Endometrial microvascular endothelial cells (primary cell): ENCODE measurements around the gene PIGR. TPM values are rescaled to one million over a fixed set of nuclear protein-coding genes. Genes with fewer than 3 reads are reported as not detected.
"Not testable (repeated sequence)": the region's sequence is repeated elsewhere in the genome, so short reads cannot be mapped to it uniquely, and the experiment has no call there.

Experiments used
- in situ Hi-C: cut with HindIII; loops from 2 replicates; pipeline ENCODE4 v1.10.0; 2017; ENCODE audit warnings: low sequenced_read_pairs, low pct_unique_long_range_greater_than_20kb; ENCODE audit errors: inconsistent ontology term
- total RNA-seq: library from RNA; depleted of rRNA; stranded (reverse); fragments of >200 nt; gene quantifications from one replicate; pipeline ENCODE4 v1.2.3, GENCODE V29; 2015; ENCODE audit errors: inconsistent ontology term

Gene PIGR
- total RNA-seq, 1 donor from 2014 or later, result not detected

DNA sequence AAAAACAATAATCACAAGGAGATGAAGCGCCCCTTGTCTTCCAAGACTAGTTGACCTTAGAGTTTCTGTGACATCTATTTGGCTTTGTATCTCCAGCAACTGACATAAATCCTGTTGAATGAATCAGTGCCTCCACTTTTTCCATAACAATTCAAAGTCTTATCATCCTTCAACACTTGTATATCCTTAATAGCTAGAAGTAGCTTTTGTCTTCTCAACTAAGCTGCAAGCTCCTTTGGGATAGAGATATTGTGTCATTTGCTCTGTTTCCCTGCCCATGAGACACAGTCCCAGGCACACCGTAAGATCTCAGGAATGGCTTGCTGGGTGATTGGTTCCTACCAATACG lies 5.7 kb downstream of the PIGR start:
- in situ Hi-C loops, result no loop called here

DNA sequence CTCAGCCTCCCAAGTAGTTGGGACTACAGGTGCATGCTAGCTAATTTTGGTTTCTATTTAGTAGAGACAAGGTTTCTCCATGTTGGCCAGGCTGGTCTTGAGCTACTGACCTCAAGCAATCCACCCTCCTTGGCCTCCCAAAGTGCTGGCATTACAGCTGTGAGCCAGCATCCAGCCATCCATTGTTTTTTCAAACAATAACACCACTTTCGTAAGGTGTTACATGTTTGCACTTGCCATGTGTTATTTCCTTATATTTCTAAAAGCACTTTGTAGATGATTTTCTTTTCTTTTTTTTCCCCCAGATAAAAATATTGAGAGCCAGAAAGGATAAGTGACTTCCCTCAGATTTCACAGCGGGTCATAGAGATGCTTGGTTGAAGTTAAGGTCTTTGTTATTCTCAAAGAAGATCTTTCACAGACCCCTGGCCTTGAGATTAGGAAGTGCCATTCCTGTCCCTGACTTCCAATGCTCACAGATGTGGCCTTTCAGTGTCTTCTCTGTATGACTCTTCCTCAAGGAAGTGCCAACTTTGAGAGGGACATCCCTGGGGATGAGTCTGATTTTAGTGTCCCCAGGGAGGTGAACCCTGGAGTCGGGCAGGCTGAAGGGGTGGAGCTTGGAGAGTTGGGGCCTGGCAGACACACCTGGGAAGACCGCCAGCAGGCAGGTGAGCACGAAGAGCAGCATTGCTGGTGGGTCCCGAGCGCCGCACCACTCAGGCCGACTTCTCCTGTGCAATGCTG lies 6.3 kb downstream of the PIGR start:
- in situ Hi-C loops, result no loop called here

GRCh38 chr1:206939131-206939530 lies 7.1 kb downstream of the PIGR start:
- in situ Hi-C loops, result no loop called here

DNA sequence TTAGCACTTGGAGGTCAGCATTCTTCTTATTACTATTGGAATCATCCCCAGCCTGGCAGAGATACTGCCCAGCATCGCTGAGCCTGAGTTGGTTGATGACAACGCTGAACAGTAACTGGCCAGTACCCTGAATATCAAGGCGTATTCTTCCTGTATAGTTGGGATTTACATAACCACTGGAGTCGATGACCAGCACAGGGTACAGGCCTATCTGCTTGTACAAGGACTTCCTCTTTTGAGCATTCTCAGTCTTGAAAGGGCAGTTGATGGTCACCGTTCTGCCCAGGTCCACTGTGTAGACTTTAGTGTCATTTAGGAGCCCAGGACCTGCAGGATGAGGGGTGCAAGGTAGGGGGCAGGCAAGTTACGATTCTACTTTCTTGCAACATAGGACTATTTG lies 8.8 kb downstream of the PIGR start:
- in situ Hi-C loops, result no loop called here

- in situ Hi-C loops, result no loop called here
Measured at GRCh38 chr1:206935491-206936067, 10.7 kb downstream of the PIGR start.

- in situ Hi-C loops, result no loop called here
Measured at GRCh38 chr1:206933333-206933945, 12.8 kb downstream of the PIGR start.

- in situ Hi-C loops, result no loop called here
Measured at GRCh38 chr1:206932177-206932576, 14.1 kb downstream of the PIGR start.

GRCh38 chr1:206931709-206932108 lies 14.6 kb downstream of the PIGR start:
- in situ Hi-C loops, result no loop called here

GRCh38 chr1:206930210-206930798 lies 16.0 kb downstream of the PIGR start:
- in situ Hi-C loops, result no loop called here

GRCh38 chr1:206929524-206929923 lies 16.7 kb downstream of the PIGR start:
- in situ Hi-C loops, result no loop called here

DNA sequence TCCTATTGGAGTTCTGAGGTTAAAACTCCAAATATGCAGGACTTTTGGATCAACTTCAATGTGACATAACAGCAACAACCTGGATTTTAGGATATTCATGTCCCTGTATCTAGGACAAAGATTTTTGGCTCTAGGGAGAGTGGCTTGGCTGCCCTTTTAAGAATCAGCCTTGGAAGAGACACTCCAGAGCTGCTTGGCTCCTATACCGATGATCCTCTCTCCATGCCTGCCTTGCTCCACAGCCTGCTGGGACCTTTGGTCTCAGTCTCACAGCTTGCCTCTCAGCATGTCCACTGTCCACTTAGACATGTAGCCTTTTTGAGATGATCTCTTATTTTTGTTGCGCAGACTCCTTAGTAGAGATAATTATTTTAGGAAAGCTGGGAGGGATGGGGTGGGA lies 20.0 kb downstream of the PIGR start:
- in situ Hi-C loops, result no loop called here

- in situ Hi-C loops, result no loop called here
Measured at GRCh38 chr1:206925106-206925736, 21.0 kb downstream of the PIGR start.

- in situ Hi-C loops, result no loop called here
Measured at GRCh38 chr1:206924592-206925105, 21.6 kb downstream of the PIGR start.

DNA sequence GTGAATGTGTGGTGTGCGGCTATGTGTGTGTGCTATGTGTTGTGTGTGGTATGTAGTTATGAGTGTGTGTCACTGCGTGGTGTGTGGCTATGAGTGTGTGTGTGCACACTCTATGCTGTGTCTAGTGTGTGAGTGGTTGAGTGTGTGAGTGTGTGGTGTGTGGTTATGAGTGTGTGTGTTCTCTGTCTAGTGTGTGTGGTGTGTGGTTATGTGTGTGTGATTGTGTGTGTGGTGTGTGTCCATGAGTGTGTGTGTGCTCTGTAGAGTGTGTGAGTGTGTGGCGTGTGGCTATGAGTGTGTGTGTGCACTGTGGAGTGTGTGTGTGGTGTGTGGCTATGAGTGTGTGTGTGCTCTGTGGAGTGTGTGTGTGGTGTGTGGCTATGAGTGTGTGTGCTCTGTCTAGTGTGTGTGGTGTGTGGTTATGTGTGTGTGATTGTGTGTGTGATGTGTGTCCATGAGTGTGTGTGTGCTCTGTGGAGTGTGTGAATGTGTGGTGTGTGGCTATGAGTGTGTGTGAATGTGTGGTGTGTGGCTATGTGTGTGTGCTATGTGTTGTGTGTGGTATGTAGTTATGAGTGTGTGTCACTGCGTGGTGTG lies 22.2 kb downstream of the PIGR start:
- in situ Hi-C loops, result not testable (repeated sequence)

DNA sequence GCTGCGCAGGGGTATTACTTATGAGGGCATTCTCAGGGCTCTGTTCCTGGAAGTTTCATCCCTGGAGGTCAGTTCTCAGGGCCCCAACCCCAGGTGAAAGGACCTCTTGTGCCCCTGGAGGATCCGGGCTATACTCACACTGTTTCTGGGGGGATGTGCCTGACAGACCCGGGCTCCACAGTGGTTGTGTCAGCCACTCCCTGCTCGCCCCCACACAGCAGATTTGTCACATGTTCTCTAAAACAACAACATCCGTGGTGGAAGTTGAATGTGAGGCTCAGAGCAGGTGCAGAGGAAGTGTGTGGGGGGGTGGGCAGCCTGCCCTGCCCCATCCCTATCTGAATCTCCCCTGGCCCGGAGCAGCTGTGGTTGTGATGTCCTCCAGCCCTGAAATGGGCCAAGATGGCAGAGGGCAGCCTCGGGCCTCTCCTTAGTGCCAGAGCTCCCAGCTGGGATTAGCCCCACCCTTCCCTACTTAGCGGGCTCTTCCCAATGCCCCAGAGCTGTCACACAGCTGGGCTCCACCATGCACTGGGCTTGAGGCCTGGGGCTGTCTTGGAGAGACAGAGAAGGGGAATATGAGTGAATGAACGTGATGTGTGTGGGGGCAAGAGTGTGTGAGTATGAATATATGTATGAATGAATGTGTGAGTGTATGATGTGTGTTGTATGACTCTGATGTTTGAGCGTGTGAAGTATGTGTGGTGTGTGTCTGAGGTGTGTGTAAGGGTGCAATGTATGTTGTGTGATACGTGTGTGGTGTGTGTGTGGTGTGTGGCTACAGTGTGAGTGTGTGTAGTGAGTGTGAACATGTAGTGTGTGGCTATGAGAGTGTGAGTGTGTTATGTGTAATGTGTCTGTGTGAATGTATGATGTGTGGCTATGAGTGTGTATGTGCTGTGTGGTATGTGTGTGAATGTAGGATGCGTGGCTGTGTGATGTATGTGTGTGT lies 23.0 kb downstream of the PIGR start:
- in situ Hi-C loops, result no loop called here

DNA sequence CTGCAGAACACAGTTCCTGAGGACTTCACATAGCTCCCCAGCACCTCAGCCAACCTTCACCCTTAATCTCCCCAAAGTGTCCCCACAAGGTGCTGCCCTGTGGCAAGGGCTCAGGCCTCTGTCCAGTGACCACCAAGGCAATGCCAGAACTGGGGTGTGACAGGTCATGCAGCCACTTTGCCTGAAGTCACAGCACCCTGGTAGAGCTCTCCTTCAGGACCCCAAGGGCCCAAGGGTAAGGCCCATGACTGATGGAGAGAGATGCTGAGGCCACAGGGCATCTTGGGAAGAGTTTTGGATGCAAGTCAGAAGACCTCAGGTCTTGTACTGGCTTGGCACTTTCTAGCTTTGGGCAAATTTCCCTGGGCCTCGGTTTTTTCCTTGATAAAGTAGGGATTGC lies 23.7 kb downstream of the PIGR start:
- in situ Hi-C loops, result no loop called here

DNA sequence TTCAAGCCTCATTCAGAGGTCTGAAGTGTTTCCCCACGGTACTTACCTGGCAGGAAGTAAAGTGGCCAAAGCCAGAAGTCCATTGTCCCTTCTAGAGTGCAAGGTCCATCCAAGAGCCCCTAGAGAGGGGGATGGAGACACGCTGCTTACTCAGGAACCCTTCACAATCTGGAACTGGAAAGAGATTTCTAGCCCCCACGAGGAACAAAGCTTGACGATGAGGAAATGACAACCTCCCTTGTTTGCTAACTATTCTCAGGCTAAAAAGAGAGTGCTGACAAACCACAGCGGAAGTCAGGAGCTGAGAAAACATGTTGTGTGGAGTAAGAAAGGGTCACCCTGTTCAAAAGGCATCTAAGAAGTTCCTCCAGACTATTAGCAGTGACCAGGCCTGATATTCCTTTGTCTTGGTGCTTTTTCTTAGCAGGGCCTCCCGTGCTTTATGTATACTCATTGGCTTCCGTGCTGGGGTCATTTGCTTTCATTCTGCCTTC lies 24.4 kb downstream of the PIGR start, which contains the start of gene FCMR:
TSS of gene FCMR (minus strand) at position 170 of the 494 bp plus-strand sequence. CDS start at position 83, 87 bp downstream.
- in situ Hi-C loops, result no loop called here

DNA sequence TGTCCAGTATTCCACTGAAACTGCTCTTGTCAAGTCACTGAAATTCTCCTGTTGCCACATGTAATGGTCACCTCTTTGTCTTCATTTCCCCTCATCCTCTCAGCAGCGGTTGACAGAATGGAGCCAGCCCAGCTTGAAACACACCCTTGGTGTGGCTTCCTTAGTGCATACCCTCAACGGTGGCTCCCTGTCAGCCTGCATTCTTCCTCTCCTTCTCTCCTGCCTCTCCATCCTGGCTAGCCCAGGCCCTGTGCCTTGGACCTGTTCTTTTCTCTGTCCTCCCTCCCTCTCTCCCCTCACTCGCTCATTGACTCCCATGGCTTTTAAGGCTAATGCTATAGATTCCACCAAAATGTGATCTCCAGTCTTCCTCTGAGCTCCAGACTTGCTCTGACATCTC lies 28.2 kb downstream of the PIGR start:
- in situ Hi-C loops, result no loop called here
